D721Med (cell line): ENCODE results near the gene WNT5B.

Experiments used
- DNase-seq: peaks from one replicate; pipeline ENCODE4 v3.0.0; 2011; ENCODE audit warnings: low spot score; ENCODE audit not compliant: insufficient read length
- FAIRE-seq: peaks from 2 replicates; lab custom pipeline; 2011; peaks lifted over from hg19 to GRCh38; lab: Jason Lieb, UNC
- TF ChIP-seq, protein P1 (sequence below): IDR thresholded peaks from 2 replicates; pipeline ENCODE4 v1.5.1; 2012; ENCODE audit warnings: mild to moderate bottlenecking, control low read depth; ENCODE audit not compliant: insufficient read depth; ENCODE audit errors: missing control alignments

WNT5B gene

DNA sequence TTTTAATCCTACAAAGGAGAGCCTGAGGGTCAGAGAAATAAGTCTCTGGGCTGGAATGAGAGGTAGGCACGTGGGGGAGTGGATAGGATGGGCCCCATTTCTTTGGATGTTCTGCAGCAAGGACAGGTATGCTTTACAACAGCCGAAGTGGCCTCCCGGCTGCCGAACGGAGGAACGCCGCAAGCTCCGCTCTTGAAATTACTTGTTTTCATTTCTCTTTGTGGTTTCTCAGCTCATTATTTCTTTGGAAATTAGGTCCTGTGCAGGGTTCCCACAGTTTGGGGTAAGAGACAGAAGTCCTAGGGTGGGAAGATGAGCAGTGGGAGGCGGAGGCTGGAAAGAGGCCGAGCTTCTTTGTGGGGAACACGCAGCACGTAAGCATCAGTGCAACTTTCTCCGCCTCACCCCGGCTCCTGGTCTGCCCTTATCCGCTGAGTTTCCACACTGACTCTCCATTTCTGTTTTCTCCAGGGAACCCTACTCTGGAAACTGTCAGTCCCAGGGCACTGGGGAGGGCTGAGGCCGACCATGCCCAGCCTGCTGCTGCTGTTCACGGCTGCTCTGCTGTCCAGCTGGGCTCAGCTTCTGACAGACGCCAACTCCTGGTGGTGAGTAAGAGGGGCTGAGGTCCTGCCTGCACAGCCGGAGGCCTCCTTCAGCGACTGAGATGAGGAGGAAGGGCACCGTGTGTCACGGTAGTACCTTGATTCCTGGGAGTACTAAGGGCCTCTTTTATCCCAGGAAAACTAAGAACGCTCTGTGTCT, 2.0 kb downstream of the WNT5B start:
- FAIRE-seq: no peak
- TF ChIP-seq, protein P1, sequence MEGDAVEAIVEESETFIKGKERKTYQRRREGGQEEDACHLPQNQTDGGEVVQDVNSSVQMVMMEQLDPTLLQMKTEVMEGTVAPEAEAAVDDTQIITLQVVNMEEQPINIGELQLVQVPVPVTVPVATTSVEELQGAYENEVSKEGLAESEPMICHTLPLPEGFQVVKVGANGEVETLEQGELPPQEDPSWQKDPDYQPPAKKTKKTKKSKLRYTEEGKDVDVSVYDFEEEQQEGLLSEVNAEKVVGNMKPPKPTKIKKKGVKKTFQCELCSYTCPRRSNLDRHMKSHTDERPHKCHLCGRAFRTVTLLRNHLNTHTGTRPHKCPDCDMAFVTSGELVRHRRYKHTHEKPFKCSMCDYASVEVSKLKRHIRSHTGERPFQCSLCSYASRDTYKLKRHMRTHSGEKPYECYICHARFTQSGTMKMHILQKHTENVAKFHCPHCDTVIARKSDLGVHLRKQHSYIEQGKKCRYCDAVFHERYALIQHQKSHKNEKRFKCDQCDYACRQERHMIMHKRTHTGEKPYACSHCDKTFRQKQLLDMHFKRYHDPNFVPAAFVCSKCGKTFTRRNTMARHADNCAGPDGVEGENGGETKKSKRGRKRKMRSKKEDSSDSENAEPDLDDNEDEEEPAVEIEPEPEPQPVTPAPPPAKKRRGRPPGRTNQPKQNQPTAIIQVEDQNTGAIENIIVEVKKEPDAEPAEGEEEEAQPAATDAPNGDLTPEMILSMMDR: no peak
- no peak for DNase-seq

DNA sequence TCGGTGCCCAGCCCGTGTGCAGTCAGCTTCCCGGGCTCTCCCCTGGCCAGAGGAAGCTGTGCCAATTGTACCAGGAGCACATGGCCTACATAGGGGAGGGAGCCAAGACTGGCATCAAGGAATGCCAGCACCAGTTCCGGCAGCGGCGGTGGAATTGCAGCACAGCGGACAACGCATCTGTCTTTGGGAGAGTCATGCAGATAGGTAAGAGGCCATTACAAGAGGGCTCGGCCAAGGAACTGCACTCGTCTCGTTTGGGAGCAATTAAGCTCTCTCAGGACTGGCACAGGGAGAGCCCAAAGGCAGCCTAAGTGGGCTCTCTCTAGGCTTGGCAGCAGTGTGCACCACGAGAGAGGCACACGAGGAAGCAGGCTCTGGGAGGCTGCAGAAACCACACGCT, 3.7 kb downstream of the WNT5B start:
- DNase-seq (no peak), FAIRE-seq (no peak)
- TF ChIP-seq, protein P1: no peak

DNA sequence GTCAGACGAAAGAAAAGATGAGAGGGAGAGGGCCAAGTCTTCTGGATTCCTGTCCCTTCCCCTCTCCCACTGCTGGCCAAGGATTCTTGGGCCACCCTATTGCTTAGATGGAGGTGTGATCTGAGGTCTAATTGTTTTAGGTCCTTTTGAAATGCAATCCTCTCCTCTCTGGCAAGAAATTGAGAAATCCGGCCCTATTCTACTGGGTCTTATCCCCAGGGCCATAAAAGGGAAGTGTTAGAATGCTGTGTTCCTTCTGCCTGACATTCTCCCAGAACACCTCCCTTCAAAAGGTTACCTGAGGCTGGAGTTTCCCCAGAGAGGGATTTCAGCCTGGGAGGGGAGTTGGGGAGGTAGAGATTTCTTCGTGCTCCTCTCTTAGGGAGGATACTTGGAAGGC, 4.4 kb downstream of the WNT5B start:
- no peak for DNase-seq
- TF ChIP-seq, protein P1: no peak
- no peak for FAIRE-seq

DNA sequence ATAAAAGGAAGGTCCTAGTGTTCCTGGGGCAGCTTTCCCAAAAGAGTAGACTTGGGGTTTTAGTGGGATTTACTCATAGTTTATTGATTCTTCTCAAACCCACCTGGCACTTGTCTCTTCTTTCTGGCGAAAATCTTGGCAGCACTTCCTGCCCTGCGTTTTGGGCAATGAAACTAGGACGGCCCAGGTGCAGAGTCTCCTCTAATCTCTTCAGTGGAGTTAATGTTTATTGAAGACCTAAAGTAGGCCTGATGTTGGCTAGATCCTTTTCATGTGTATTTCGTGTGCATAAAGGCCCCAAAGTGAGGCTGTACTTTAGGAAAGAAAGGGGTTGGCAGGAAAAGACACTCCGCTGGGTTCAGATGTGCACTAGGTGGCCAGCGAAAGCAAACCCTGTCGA, 5.1 kb downstream of the WNT5B start:
- DNase-seq (no peak), FAIRE-seq (no peak)
- TF ChIP-seq, protein P1: no peak

DNA sequence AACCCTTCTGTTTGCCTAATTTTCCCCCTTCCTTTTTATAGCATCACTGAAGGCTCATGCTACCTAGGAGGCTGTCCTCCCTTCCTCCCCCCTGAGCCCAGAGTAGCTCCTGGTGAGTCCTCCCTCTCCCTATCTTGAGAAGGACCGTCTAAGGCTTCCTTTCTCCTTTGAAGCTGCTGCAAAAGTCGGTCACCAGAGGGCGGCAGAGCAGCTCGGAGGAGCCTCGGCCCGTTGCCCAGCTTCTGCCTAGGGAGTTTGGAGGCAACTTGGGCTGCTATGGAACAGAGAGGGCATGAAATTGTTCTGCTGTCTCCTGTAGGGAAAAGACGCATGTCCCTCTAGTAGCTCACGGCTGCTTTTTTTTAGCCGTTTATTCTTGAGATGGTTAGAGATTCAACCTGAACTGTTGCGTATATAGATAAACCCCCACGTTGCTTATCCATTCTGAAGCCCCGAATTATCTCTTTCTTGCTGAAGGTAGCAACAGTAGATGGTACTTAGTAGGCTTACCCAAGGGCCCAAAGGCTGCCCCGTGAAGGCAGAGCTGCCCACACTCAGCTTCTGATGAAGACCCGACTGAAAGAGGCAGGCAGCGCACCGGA, 5.7 kb downstream of the WNT5B start:
- FAIRE-seq (no peak), DNase-seq (peak; percentile 63)
- TF ChIP-seq, protein P1: peak; percentile 96

DNA sequence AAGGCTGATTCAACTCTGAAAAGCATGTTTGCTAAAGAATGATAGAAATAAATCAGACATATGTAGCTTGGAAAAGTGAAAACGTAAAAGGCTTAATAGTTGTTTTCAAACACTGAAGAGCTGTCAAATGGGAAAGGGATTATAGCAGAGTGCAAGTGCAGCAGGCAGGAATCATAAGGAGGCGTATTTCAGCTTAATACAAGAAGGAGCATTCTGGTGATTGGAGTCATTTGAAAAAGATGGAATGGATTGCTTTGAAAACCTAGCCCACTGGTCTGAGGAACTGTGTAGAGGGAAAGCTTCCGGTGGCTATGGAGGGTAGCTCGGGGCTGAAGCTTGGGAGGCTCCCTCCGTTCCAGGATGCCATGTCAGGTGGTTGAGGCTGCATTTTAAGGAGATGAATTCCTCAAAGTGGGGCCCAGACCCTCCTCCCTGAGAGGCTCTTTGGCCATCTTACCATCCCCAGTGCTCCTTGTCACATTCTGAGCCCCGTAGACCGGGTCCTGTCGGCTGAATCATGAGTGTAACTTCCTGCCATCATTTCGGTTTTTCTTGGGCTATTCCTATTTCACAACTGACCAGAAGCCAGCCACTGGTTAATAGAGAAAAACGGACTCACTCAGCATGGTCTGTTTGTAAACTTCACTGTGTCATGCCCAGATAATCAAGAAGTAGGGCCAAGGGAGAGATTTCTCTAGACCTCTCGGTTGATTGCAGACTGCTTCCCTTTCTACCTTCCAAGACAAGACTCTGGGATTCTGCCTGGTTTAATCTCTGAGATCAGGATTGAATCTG, 6.5 kb downstream of the WNT5B start:
- TF ChIP-seq, protein P1: no peak
- FAIRE-seq (no peak), DNase-seq (no peak)
